Aorta (tissue), 5 donors: ENCODE measurements around the gene PGP. TPM values are rescaled to one million over a fixed set of nuclear protein-coding genes. Genes with fewer than 3 reads are reported as not detected.
A peak's percentile ranks its signal among the peaks of the same experiment; 100 is the strongest.

Experiments
- ATAC-seq: fragments of 200-7000 bp; cut with Tn5 transposase; one replicate; pipeline ENCODE4 v1.9.1; 2022; ENCODE audit warnings: moderate library complexity; ENCODE audit not compliant: low FRiP score
- DNase-seq, 2 donors: peaks; one replicate each; pipeline ENCODE4 v3.0.0-alpha.2; 2020
- H3K27ac ChIP-seq, 2 donors: one replicate each; pipeline ENCODE4 v1.5.1; 2013; ENCODE audit warnings: low read length in 2 of 2, mild to moderate bottlenecking in 2 of 2, moderate library complexity in 2 of 2, control low read depth in 1 of 2, inconsistent platforms in 1 of 2, low read depth in 1 of 2
- H3K27me3 ChIP-seq, 2 donors: one replicate each; pipeline ENCODE4 v1.6.1; 2013; ENCODE audit warnings: control low read depth in 1 of 2, low read length in 1 of 2, mild to moderate bottlenecking in 1 of 2, moderate library complexity in 1 of 2; ENCODE audit not compliant: insufficient read depth in 2 of 2, control insufficient read depth in 1 of 2
- H3K36me3 ChIP-seq, 2 donors: one replicate each; pipeline ENCODE4 v1.6.1; 2013; ENCODE audit warnings: control low read depth in 1 of 2, low read length in 1 of 2, mild to moderate bottlenecking in 1 of 2; ENCODE audit not compliant: insufficient read depth in 2 of 2, control insufficient read depth in 1 of 2
- H3K4me1 ChIP-seq, 2 donors: one replicate each; pipeline ENCODE4 v1.6.1; 2013; ENCODE audit warnings: low read length in 2 of 2, control low read depth in 1 of 2, mild to moderate bottlenecking in 1 of 2, moderate library complexity in 1 of 2; ENCODE audit not compliant: insufficient read depth in 2 of 2, control insufficient read depth in 1 of 2
- H3K4me3 ChIP-seq, 2 donors: one replicate each; pipeline ENCODE4 v1.5.1; 2013; ENCODE audit warnings: low read length in 2 of 2, control low read depth in 1 of 2, mild to moderate bottlenecking in 1 of 2
- H3K9me3 ChIP-seq: one replicate; pipeline ENCODE4 v1.6.1; 2013; ENCODE audit warnings: mild to moderate bottlenecking, low read length; ENCODE audit not compliant: control insufficient read depth
- WGBS, 2 donors: extraction: QIAGEN DNeasy Blood & Tissue Kit; methylation state at CpG; one replicate each; pipeline ENCODE4 v1.1.7; 2013; 5-methylcytosine and 5-hydroxymethylcytosine counted together
- intact Hi-C, 2 donors: fragments of 100-400 bp; cut with DNase I; formaldehyde crosslinking; loops; one replicate each; pipeline versions ENCODE4 v1.14.2 to v1.15.0; 2022
- polyA plus RNA-seq, 2 donors: library from polyadenylated mRNA; stranded (reverse); fragments of 200-250 nt; gene quantifications; one replicate each; pipeline ENCODE4 v1.2.3, GENCODE V29; 2013
- total RNA-seq, 2 donors: library from RNA; stranded (reverse); fragmentation: NEBNext Ultra II Directional; extraction: Animal tissue kit (Norgen Biotek cat#: 25700); gene quantifications; one replicate each; pipeline ENCODE4 v1.2.1, GENCODE V29; 2021
- donor health status: healthy with polysubstance abuse.
- donor health status: Bipolar disorder and iron deficiency.
- donor health status: DM: no; HTN: no; CAD: no.
- donor health status: DM: no; HTN: no; CAD: no.
- donor health status: DM: yes; HTN: yes; CAD: no.

PGP gene
- total and polyA plus RNA-seq, 4 donors = 7.3 to 15.4 (median 9.0) TPM

DNA sequence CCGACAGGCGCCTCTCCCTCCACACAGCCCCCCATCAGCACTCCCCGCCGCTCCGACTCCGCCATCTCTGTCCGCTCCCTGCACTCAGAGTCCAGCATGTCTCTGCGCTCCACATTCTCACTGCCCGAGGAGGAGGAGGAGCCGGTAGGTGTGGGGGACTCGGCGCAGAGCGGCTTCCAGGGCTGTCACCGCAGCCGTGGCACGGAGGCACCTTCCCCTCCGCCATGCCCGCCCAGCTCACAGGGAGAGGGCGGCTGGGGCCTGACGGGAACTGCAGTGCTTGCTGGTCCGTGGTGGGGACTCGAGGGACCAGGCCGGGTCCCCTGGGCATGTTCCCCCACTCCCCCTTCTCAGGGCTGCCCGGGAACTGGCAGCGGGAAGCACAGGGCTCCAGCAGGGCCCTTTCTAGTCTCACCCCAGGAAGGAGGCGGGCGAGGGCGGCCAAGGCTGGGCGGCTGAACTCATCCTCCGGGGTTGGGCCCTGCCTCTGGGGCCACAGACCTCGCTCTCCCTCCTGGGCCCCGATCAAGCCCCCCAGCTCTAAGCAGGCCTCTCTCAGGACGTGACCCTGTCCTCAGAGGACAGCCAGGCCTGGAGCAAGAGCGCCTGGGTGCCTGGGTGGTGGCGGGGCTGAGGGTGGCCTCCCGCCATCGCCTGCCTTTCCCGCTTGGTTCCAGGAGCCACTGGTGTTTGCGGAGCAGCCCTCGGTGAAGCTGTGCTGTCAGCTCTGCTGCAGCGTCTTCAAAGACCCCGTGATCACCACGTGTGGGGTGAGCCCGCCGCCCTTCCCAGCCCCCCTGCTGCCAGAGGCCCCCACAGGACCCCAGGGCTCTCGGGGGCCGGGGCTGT, 43.8 kb downstream of the PGP start:
- DNase-seq = no peak
- Histone ChIP-seq H3K4me1 (no peaks in the 10 kb centered on the region), H3K36me3 (peaks cover 0 to 7% of the 10 kb centered on the region in 2 donors), H3K9me3 (no peaks in the 10 kb centered on the region), H3K27ac (no peak overlapping the region), H3K4me3 (no peak overlapping the region), H3K27me3 (no peaks in the 10 kb centered on the region)
- 93 to 94% methylated on average over 43 to 47 of the region's 47 CpGs for WGBS, 2 donors
- intact Hi-C loops = no loop called here
- peak; percentile 3 for ATAC-seq

DNA sequence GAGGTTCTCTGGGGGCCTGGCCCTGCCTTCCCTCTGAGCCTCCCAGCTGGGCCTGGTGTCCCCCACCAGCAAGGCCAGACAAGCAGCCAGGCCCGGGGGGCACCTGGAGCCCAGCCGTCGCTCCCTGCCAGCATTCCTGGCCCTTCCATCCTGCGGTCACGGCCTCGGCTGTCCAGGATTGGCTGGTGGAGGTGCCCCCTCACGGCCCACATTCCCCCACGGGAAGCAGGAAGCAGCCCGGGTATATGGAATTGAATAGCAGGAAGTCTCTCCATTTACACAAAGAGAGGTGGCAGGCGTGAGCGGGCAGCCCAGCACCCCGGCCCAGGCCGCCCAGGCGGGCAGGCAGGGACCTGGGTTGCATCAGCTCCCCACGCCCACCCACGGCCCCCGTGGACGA, 44.6 kb downstream of the PGP start:
- Histone ChIP-seq H3K4me1 (no peaks in the 10 kb centered on the region), H3K36me3 (peaks cover 0 to 7% of the 10 kb centered on the region in 2 donors), H3K9me3 (no peaks in the 10 kb centered on the region), H3K27me3 (no peaks in the 10 kb centered on the region), H3K27ac (no peak overlapping the region), H3K4me3 (no peak overlapping the region)
- ATAC-seq = peak; percentile 52
- no peak for DNase-seq
- whole genome bisulfite sequencing, 2 donors = 83 to 90% methylated on average over 17 to 18 of the region's 18 CpGs
- intact Hi-C loops = no loop called here

DNA sequence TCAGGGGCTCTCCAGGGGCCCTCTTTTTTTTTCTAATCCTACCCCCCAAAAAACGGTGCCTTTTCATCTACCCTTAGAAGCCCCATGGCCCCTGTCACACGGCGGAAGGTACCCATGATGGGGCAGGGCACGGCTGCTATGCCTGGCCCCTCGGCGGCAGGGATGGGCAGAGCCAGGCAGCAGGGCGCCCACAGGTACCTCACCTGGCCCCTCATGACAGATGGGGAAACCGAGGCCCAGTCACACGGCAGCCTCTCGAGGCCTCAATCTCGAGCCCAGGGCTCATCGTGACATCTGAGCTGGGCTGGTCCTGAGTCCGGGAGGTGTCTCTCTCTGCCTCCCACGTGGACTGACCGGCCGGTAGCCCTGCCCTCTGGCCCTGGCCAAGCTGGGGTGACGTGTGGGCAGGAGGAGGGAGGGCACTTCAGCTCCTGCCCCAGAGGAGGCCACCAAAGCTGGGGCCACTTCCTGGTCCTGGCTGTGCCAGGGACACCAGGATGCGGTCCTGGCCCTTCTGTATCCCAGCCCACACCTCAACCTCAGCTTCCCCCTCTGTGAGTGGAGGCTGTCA, 47.5 kb downstream of the PGP start:
- Histone ChIP-seq H3K9me3 (no peaks in the 10 kb centered on the region), H3K4me1 (no peaks in the 10 kb centered on the region), H3K27ac (no peak overlapping the region), H3K36me3 (peaks cover 0 to 2% of the 10 kb centered on the region in 2 donors), H3K27me3 (no peaks in the 10 kb centered on the region), H3K4me3 (no peak overlapping the region)
- no peak for DNase-seq
- WGBS, 2 donors = 90 to 94% methylated on average over 18 of the region's 18 CpGs
- ATAC-seq = no peak
- intact Hi-C loops = no loop called here

DNA sequence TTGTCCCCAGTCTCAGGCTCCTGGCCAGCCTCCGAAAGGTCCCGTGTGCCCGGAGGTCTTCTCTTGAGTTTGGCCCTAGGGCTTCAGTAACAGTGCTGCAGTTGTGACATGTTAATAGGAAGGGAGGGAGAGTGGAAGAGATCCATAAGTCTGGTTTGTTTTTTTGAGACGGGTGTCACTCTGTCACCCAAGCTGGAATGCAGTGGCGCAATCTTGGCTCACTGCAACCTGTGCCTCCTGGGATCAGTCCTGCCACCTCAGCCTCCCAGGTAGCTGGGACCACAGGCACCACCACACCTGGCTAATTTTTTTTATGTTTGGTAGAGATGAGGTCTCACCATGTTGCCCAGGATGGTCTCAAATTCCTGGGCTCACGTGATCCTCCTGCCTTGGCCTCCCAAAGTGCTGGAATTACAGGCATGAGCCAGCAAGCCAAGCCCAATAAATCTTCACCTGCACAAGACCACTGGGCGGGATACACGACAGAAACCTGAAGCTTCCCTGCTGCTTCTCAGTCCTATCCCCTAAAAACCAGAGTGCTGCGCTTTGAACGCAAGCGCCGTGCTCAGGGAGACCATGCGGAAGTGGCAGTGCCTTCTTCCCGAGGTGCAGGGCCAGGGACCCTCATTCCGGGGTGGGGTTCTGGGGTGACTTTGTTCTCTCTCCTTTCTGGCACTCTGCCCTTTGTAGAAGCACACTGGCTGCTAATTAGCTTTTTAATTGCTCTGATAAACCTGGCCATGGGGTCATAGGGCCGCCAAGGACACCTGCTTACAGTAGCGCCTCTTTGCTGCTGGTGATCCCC, 48.2 kb downstream of the PGP start:
- H3K9me3 ChIP-seq = no peaks in the 10 kb centered on the region
- peaks cover 0 to 2% of the 10 kb centered on the region in 2 donors for H3K36me3 ChIP-seq
- WGBS, 2 donors = 89 to 92% methylated on average over 17 of the region's 17 CpGs
- DNase-seq = no peak
- no peaks in the 10 kb centered on the region for H3K27me3 ChIP-seq
- intact Hi-C loops = no loop called here
- no peak overlapping the region for H3K27ac ChIP-seq
- H3K4me1 ChIP-seq = no peaks in the 10 kb centered on the region
- no peak for ATAC-seq
- H3K4me3 ChIP-seq = no peak overlapping the region

DNA sequence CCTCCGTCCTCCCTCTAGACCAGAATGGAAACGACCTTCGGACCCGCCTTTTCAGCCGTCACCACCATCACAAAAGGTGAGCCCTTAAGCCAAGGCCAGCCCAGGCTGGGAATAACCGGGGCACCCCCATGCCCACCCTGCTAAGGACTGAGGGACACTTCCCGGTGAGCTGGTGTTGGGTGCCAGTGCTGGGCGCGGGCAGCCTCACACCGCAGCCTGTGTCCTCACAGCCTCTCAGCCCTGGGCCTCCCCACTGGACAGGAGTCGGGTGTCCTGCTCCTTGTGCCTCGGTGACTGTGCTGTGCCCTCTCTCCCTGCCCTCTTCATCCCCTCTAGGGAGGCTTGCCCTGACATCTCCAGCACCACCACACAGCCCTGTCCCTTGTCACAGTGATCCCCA, 48.8 kb downstream of the PGP start:
- Histone ChIP-seq H3K36me3 (peaks cover 0 to 2% of the 10 kb centered on the region in 2 donors), H3K27ac (no peak overlapping the region), H3K27me3 (no peaks in the 10 kb centered on the region), H3K4me1 (no peaks in the 10 kb centered on the region), H3K9me3 (no peaks in the 10 kb centered on the region), H3K4me3 (no peak overlapping the region)
- intact Hi-C loops = no loop called here
- DNase-seq = no peak
- WGBS, 2 donors = 92 to 94% methylated on average over 11 to 12 of the region's 12 CpGs
- no peak for ATAC-seq

DNA sequence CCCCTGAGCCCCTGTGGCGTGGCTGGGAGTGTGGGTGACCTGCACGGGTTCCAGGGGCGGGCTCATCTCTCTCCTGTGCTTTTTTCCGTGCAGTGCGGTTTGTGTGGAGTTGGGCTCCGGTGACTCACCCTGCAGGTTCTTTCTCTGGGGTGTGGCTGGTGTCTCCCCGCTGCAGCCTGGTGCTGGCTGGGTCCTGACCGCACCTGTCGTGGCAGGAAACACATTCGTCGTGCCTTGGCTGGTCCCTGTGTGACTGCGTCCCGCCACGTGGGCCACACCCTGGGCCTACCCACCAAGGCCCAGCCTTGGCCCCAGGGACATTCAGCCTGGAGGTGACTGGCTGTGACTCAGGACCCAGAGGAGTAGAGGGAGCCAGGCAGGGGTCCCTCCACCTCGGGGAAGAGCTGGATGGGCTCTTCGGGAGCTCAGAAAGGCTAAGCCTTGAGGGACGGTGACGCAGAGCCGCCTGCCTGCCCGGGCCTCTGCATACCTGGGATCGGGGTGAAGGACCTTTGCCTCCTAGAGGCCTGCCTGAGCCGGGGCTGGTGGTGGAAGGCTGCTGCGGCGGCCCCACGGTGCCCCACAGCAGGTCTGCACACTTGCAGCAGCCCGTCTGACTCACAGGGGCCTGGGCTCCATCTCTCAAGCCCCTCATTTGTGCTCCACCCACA, 51.3 kb downstream of the PGP start:
- intact Hi-C loops = no loop called here
- Histone ChIP-seq H3K27ac (no peak overlapping the region), H3K4me1 (no peaks in the 10 kb centered on the region), H3K9me3 (no peaks in the 10 kb centered on the region), H3K36me3 (peaks cover 0 to 2% of the 10 kb centered on the region in 2 donors), H3K4me3 (no peak overlapping the region), H3K27me3 (no peaks in the 10 kb centered on the region)
- WGBS, 2 donors = 94 to 96% methylated on average over 25 to 26 of the region's 26 CpGs
- no peak for DNase-seq
- no peak for ATAC-seq

DNA sequence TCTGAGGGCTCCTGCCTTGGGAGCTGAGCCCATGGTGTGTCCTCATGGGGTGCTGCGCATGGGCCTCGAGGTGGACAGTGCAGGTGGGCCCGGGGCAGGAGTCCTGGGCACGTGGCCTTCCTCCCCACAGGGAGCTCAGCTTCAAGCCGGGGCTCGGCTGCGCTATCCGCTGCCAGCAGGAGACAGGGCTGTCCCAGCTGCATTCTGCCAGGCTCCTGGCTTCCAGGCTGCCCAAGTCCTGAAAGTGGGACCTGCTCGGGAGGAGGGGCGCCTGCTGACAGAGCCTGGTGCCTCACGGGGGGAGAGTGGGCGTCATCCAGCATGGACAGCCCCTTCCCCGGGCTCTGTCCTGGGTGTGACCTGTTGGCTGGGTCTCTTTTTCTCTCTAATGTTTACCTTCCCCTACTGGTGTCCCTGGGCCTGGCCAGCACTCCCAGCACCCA, 51.9 kb downstream of the PGP start:
- H3K27me3 ChIP-seq = no peaks in the 10 kb centered on the region
- H3K4me1 ChIP-seq = no peaks in the 10 kb centered on the region
- no peak overlapping the region for H3K4me3 ChIP-seq
- 86 to 89% methylated on average over 13 of the region's 13 CpGs for WGBS, 2 donors
- no peak overlapping the region for H3K27ac ChIP-seq
- intact Hi-C loops = no loop called here
- no peak for DNase-seq
- ATAC-seq = no peak
- no peaks in the 10 kb centered on the region for H3K9me3 ChIP-seq
- H3K36me3 ChIP-seq = no peaks in the 10 kb centered on the region

DNA sequence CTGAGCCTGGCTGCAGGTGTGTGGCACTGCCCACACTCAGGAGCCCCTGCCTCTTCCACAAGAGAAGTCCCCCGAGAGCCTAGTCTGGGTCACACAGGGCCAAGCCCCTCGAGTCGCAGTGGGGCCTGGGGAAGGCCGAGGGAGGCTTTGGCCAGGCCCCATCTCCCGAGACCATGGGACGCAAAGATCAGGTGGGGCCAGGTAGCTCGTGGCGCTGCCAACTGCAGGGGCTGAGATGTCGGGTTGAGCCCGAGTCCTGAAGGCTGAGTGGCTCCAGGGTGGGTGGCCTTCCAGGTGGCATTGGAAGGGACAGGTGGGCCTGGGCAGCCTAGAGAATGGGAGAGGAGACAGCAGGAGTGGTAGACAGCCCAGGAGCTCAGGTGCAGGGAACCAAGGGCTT, 52.7 kb downstream of the PGP start:
- Histone ChIP-seq H3K27me3 (no peaks in the 10 kb centered on the region), H3K9me3 (no peaks in the 10 kb centered on the region), H3K36me3 (no peaks in the 10 kb centered on the region), H3K4me1 (no peaks in the 10 kb centered on the region), H3K4me3 (no peak overlapping the region), H3K27ac (no peak overlapping the region)
- intact Hi-C loops = no loop called here
- no peak for ATAC-seq
- DNase-seq = no peak
- 92 to 94% methylated on average over 10 of the region's 10 CpGs for WGBS, 2 donors
